Right lobe of liver (tissue), 6 donors: Measurements from ENCODE around the gene IGLON5. TPM values are rescaled to one million over a fixed set of nuclear protein-coding genes. Genes with fewer than 3 reads are reported as not detected.

Experiments
- ATAC-seq, 4 donors: fragments of 200-7000 bp; cut with Tn5 transposase; one replicate each; pipeline ENCODE4 v1.9.1; 2020; ENCODE audit warnings: mild to moderate bottlenecking in 4 of 4, moderate library complexity in 4 of 4
- DNase-seq, 3 donors: peaks; one replicate each; pipeline ENCODE4 v3.0.0-alpha.2; 2020
- H3K27ac ChIP-seq, 3 donors: fragments of 200-600 bp; one replicate each; pipeline ENCODE4 v1.8.0; 2022
- H3K27me3 ChIP-seq, 2 donors: fragments of 200-600 bp; one replicate each; pipeline ENCODE4 v1.8.0; 2022
- H3K36me3 ChIP-seq, 4 donors: fragments of 200-600 bp; sonication (generic) in 1 of 4; one replicate each; pipeline versions ENCODE4 v1.5.1 to v1.8.0; 2017 to 2022; ENCODE audit warnings: control low read depth in 1 of 4
- H3K4me1 ChIP-seq, 4 donors: fragments of 200-600 bp; sonication (generic) in 1 of 4; one replicate each; pipeline versions ENCODE4 v1.5.1 to v1.8.0; 2017 to 2022; ENCODE audit warnings: control low read depth in 1 of 4
- H3K4me3 ChIP-seq, 3 donors: fragments of 200-600 bp; one replicate each; pipeline ENCODE4 v1.8.0; 2022
- H3K9me3 ChIP-seq, 4 donors: fragments of 200-600 bp; sonication (generic) in 1 of 4; one replicate each; pipeline versions ENCODE4 v1.5.1 to v1.8.0; 2017 to 2022; ENCODE audit warnings: control low read depth in 1 of 4
- POLR2A ChIP-seq: fragments of 450-650 bp; IDR thresholded peaks from one replicate; pipeline ENCODE4 v1.6.1; 2017; ENCODE audit warnings: antibody characterized with exemption, mild to moderate bottlenecking
- WGBS: methylation state at CpG from one replicate; pipeline ENCODE4 v1.1.6; 2018; ENCODE audit warnings: low coverage, low lambda C conversion rate; ENCODE audit not compliant: insufficient coverage; ENCODE audit errors: missing lambda C conversion rate; 5-methylcytosine and 5-hydroxymethylcytosine counted together
- intact Hi-C, 2 donors: fragments of 100-400 bp; cut with DNase I; formaldehyde crosslinking; loops; one replicate each; pipeline versions ENCODE4 v1.11.2 to v1.14.1; 2022
- total RNA-seq, 6 experiments: library from RNA; depleted of rRNA in 2 of 6; stranded (reverse); fragments of >200 nt in 2 of 6; fragmentation: NEBNext Ultra II Directional in 3 of 6; extraction: Animal tissue kit (Norgen Biotek cat#: 25700) in 3 of 6; gene quantifications; one replicate each; pipeline versions ENCODE4 v1.1.0 to v1.2.4, GENCODE V29; 2016 to 2023
- TF ChIP-seq, protein P1 (sequence below), 4 donors: fragments of 200-600 bp in 3 of 4; fragments of 450-650 bp in 1 of 4; IDR thresholded peaks; one replicate each; pipeline versions ENCODE4 v1.5.1 to v1.8.0; 2016 to 2022; ENCODE audit warnings: antibody characterized with exemption in 4 of 4, mild to moderate bottlenecking in 2 of 4
- donor health status: DM: no; HTN: yes; CAD: no.
- donor health status: DM: no; HTN: no; CAD: no.
- donor health status: DM: no; HTN: no; CAD: no.
- donor health status: DM: no; HTN: yes; CAD: no.
- donor health status: DM: no; HTN: yes; CAD: no.

Gene IGLON5
- total RNA-seq, 6 experiments from 2014 or later, result 0.27 to 0.80 (median 0.49) TPM

DNA sequence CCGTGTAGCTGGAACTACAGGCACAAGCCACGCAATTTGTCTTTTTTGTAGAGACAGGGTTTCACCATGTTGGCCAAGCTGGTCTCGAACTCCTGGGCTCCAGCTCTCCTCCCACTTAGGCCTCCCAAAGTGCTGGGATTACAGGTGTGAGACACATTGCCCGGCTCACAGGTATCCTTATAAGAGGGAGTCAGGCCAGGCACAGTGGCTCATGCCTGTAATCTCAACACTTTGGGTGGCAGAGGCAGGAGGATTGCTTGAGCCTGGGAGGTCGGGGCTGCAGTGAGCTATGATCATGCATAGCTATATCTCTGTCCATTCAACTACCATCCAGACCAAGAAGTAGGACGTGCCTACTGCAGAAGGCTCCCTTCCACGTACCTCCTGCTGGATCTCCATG lies 10.2 kb upstream of the IGLON5 start:
- WGBS, result 55% methylated on average over 2 of the region's 7 CpGs

DNA sequence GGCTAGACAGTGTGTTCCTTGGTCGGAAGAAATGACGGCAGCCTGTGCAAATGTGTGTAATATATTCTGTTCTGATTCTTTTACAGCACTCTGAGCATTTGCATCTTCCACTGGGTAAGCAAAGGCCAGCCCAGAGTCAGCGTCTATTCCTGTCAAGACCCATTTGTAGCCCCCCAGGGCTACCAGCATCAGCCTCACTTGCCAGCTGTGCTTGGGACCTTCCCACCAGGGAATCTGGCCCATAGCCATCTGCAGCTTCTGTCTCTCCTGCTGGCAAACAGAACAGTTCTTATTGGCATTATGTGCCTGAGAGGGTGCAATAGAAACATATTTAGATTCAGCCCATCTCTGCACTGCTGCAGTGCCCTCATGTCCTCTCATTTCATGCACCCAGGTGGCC lies 6.0 kb upstream of the IGLON5 start:
- Histone ChIP-seq H3K36me3 (no peaks in the 10 kb centered on the region), H3K4me1 (no peaks in the 10 kb centered on the region), H3K4me3 (no peak overlapping the region), H3K9me3 (no peaks in the 10 kb centered on the region), H3K27ac (no peak overlapping the region), H3K27me3 (no peaks in the 10 kb centered on the region)
- DNase-seq (no peak), ATAC-seq (no peak)
- TF ChIP-seq, protein P1, sequence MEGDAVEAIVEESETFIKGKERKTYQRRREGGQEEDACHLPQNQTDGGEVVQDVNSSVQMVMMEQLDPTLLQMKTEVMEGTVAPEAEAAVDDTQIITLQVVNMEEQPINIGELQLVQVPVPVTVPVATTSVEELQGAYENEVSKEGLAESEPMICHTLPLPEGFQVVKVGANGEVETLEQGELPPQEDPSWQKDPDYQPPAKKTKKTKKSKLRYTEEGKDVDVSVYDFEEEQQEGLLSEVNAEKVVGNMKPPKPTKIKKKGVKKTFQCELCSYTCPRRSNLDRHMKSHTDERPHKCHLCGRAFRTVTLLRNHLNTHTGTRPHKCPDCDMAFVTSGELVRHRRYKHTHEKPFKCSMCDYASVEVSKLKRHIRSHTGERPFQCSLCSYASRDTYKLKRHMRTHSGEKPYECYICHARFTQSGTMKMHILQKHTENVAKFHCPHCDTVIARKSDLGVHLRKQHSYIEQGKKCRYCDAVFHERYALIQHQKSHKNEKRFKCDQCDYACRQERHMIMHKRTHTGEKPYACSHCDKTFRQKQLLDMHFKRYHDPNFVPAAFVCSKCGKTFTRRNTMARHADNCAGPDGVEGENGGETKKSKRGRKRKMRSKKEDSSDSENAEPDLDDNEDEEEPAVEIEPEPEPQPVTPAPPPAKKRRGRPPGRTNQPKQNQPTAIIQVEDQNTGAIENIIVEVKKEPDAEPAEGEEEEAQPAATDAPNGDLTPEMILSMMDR (IDR thresholded peaks at IDR 0.05), result no peak
- TF ChIP-seq POLR2A, result no peak
- WGBS, result 51% methylated on average over 3 of the region's 3 CpGs
- intact Hi-C loops, result no loop called here

More for the DNA sequence above, 10.2 kb upstream of the IGLON5 start:
- H3K4me1 ChIP-seq, result no peaks in the 10 kb centered on the region
- DNase-seq (no peak), ATAC-seq (no peak)
- H3K9me3 ChIP-seq, result no peaks in the 10 kb centered on the region
- no peak overlapping the region for H3K27ac ChIP-seq
- no peaks in the 10 kb centered on the region for H3K27me3 ChIP-seq
- TF ChIP-seq POLR2A, result no peak
- TF ChIP-seq, protein P1 (IDR thresholded peaks at IDR 0.05), result no peak
- no peak overlapping the region for H3K4me3 ChIP-seq
- H3K36me3 ChIP-seq, result no peaks in the 10 kb centered on the region
- intact Hi-C loops, result no loop called here

DNA sequence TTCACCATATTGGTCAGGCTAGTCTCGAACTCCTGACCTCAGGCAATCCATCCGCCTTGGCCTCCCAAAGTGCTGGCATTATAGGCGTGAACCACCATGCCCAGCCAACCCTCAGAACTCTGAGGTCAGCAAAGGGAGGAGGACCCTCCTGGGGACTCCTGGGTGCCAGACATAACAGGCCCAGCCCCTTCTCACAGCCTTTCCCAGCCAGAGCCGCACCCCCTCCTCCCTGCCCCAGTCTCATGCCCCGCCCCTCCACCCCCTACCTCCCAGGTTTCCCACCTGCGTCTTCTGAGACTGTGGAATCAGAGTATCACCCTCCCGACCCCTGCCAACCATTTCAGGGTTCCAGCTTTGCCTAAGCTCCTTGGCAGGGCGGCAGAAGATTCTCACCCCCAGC lies 5.2 kb downstream of the IGLON5 start:
- H3K27me3 ChIP-seq, result no peaks in the 10 kb centered on the region
- intact Hi-C loops, result no loop called here
- TF ChIP-seq, protein P1 (IDR thresholded peaks at IDR 0.05), result no peak
- 40% methylated on average over 1 of the region's 8 CpGs for WGBS
- H3K4me1 ChIP-seq, result no peaks in the 10 kb centered on the region
- ATAC-seq (no peak), DNase-seq (no peak)
- H3K4me3 ChIP-seq, result no peak overlapping the region
- H3K27ac ChIP-seq, result no peak overlapping the region
- H3K9me3 ChIP-seq, result no peaks in the 10 kb centered on the region
- no peaks in the 10 kb centered on the region for H3K36me3 ChIP-seq

DNA sequence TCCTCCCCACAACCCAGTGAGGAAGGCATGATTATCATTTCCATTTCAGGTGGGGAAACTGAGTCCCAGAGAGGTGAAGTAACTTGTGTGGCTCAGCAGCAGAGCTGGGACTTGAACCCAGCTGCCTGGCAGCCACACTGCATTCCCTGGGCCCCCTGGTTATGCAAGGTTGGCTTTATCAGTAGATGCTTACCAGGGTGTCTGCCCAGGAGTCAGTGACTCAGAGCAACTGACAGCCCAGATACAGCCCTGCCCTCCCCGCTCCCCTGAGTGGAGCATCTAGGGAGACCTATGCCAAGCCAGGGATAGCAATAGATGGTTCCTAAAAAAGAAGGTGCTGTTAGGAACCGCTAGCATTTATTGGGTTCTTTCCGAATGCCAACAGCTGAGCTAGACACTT lies 5.9 kb downstream of the IGLON5 start:
- Histone ChIP-seq H3K4me3 (no peak overlapping the region), H3K27ac (no peak overlapping the region), H3K36me3 (no peaks in the 10 kb centered on the region), H3K27me3 (no peaks in the 10 kb centered on the region), H3K9me3 (no peaks in the 10 kb centered on the region), H3K4me1 (no peaks in the 10 kb centered on the region)
- intact Hi-C loops, result no loop called here
- DNase-seq (no peak), ATAC-seq (no peak)
- 75% methylated on average over 2 of the region's 3 CpGs for WGBS
- no peak for TF ChIP-seq POLR2A
- TF ChIP-seq, protein P1 (IDR thresholded peaks at IDR 0.05), result no peak

DNA sequence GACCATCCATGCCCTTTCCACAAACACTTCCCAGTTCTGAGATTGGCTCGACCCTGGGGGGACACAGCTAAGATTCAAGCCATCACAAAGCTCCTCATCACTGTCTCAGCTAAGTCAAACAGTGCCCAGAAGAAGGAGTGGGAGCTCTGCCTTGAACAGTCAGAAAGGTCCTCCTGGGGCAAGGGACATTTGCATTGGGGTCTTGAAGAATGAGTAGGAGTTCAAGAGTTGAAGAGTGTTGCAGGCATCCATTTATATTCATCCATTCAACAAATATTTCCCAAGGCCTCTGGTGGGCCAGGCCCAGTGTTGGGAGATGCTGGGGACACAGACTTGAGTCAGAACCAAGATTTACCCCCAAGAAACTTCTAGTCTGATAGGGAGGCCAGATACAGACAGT lies 6.5 kb downstream of the IGLON5 start:
- Histone ChIP-seq H3K27me3 (no peaks in the 10 kb centered on the region), H3K4me3 (no peak overlapping the region), H3K36me3 (no peaks in the 10 kb centered on the region), H3K4me1 (no peaks in the 10 kb centered on the region), H3K27ac (no peak overlapping the region), H3K9me3 (no peaks in the 10 kb centered on the region)
- no peak for TF ChIP-seq POLR2A
- TF ChIP-seq, protein P1 (IDR thresholded peaks at IDR 0.05), result no peak
- intact Hi-C loops, result no loop called here
- no peak for DNase-seq
- ATAC-seq, result no peak
- WGBS, result 33% methylated on average over 1 of the region's 1 CpG
